Stimulated activated naive CD8-positive, alpha-beta T cell treated with anti-CD3 and anti-CD28 coated beads, Interleukin-15, Interleukin-2, amounts not matched to agents 100 U/mL and 50 U/mL, for 24 hours (primary cell): Measurements from ENCODE around the gene ZNF76.
A peak's percentile ranks its signal among the peaks of the same experiment; 100 is the strongest.
"Not testable (repeated sequence)": the region's sequence is repeated elsewhere in the genome, so short reads cannot be mapped to it uniquely, and the experiment has no call there.

Experiments
- ATAC-seq: fragments of 150-1000 bp; cut with Tn5 transposase; one replicate; pipeline ENCODE4 v1.10.0; 2021
- DNase-seq: peaks from one replicate; pipeline ENCODE4 v3.0.0; 2021

ZNF76 gene

GRCh38 chr6:35300848-35301247 lies 41.3 kb downstream of the ZNF76 start:
- ATAC-seq (no peak), DNase-seq (peak; percentile 42)

GRCh38 chr6:35302604-35303241 lies 43.2 kb downstream of the ZNF76 start:
- DNase-seq (peak; percentile 91), ATAC-seq (peak; percentile 81)

GRCh38 chr6:35304299-35304698 lies 44.8 kb downstream of the ZNF76 start:
- no peak for DNase-seq
- no peak for ATAC-seq

GRCh38 chr6:35305117-35305516 lies 45.6 kb downstream of the ZNF76 start:
- ATAC-seq (no peak), DNase-seq (no peak)

GRCh38 chr6:35307138-35307537 lies 47.6 kb downstream of the ZNF76 start:
- not testable (repeated sequence) for DNase-seq, ATAC-seq

GRCh38 chr6:35308543-35308942 lies 49.0 kb downstream of the ZNF76 start:
- not testable (repeated sequence) for DNase-seq, ATAC-seq

GRCh38 chr6:35309611-35310264 lies 50.2 kb downstream of the ZNF76 start:
- DNase-seq: no peak
- ATAC-seq: no peak

- DNase-seq (no peak), ATAC-seq (peak; percentile 71)
These were observed 50.8 kb downstream of the ZNF76 start for GRCh38 chr6:35310265-35310831.

GRCh38 chr6:35311390-35312075 lies 52.0 kb downstream of the ZNF76 start:
- peak; percentile 46 for DNase-seq
- no peak for ATAC-seq

- no peak for DNase-seq
- no peak for ATAC-seq
These were observed 52.7 kb downstream of the ZNF76 start for GRCh38 chr6:35312076-35312800.

GRCh38 chr6:35312807-35313206 lies 53.3 kb downstream of the ZNF76 start:
- DNase-seq (no peak), ATAC-seq (no peak)

- no peak for ATAC-seq
- no peak for DNase-seq
These were observed 58.1 kb downstream of the ZNF76 start for GRCh38 chr6:35317483-35318195.

GRCh38 chr6:35318196-35319171 lies 58.9 kb downstream of the ZNF76 start:
- ATAC-seq: no peak
- no peak for DNase-seq

- DNase-seq (no peak), ATAC-seq (no peak)
These were observed 60.0 kb downstream of the ZNF76 start for GRCh38 chr6:35319346-35320030.

- no peak for DNase-seq
- no peak for ATAC-seq
These were observed 60.5 kb downstream of the ZNF76 start for GRCh38 chr6:35320031-35320410.

GRCh38 chr6:35321091-35321490 lies 61.6 kb downstream of the ZNF76 start:
- no peak for ATAC-seq
- no peak for DNase-seq

GRCh38 chr6:35327349-35328027 lies 68.0 kb downstream of the ZNF76 start:
- peak; percentile 75 for DNase-seq
- ATAC-seq: peak; percentile 88

GRCh38 chr6:35328108-35328723 lies 68.7 kb downstream of the ZNF76 start:
- ATAC-seq (no peak), DNase-seq (no peak)

GRCh38 chr6:35328965-35329364 lies 69.4 kb downstream of the ZNF76 start:
- not testable (repeated sequence) for ATAC-seq, DNase-seq
